ENCODE results near the gene GSC2. TPM values are rescaled to one million over a fixed set of nuclear protein-coding genes. Genes with fewer than 3 reads are reported as not detected.

The GSC2 gene
- total RNA-seq, 1 experiment from 2014 or later = not detected

GRCh38 chr22:19126309-19127273, 23.5 kb downstream of the GSC2 start:
- DNase-seq = no peak
- Histone ChIP-seq H3K27me3 (ENCODE audit: control insufficient read depth, insufficient read depth, low read length) (no peaks in the 10 kb centered on the region), H3K4me3 (ENCODE audit: insufficient read depth, low read depth, low read length) (no peak overlapping the region), H3K36me3 (replicated peaks; ENCODE audit: control insufficient read depth, insufficient read depth, low read length) (no peaks in the 10 kb centered on the region)

GRCh38 chr22:19125474-19126308, 24.4 kb downstream of the GSC2 start:
- Histone ChIP-seq H3K4me3 (ENCODE audit: insufficient read depth, low read depth, low read length) (no peak overlapping the region), H3K27me3 (ENCODE audit: control insufficient read depth, insufficient read depth, low read length) (no peaks in the 10 kb centered on the region), H3K36me3 (replicated peaks; ENCODE audit: control insufficient read depth, insufficient read depth, low read length) (no peaks in the 10 kb centered on the region)
- DNase-seq = no peak

- Histone ChIP-seq H3K36me3 (replicated peaks; ENCODE audit: control insufficient read depth, insufficient read depth, low read length) (no peaks in the 10 kb centered on the region), H3K4me3 (ENCODE audit: insufficient read depth, low read depth, low read length) (no peak overlapping the region), H3K27me3 (ENCODE audit: control insufficient read depth, insufficient read depth, low read length) (no peaks in the 10 kb centered on the region)
- no peak for DNase-seq
Observed at GRCh38 chr22:19125011-19125410, 25.1 kb downstream of the GSC2 start.

- no peak for DNase-seq
- Histone ChIP-seq H3K27me3 (ENCODE audit: control insufficient read depth, insufficient read depth, low read length) (no peaks in the 10 kb centered on the region), H3K36me3 (replicated peaks; ENCODE audit: control insufficient read depth, insufficient read depth, low read length) (no peaks in the 10 kb centered on the region), H3K4me3 (ENCODE audit: insufficient read depth, low read depth, low read length) (no peak overlapping the region)
Observed at GRCh38 chr22:19124377-19124776, 25.7 kb downstream of the GSC2 start.

- no peak overlapping the region for H3K4me3 ChIP-seq (ENCODE audit: insufficient read depth, low read depth, low read length)
- H3K27me3 ChIP-seq (ENCODE audit: control insufficient read depth, insufficient read depth, low read length) = no peaks in the 10 kb centered on the region
- H3K36me3 ChIP-seq (replicated peaks; ENCODE audit: control insufficient read depth, insufficient read depth, low read length) = no peaks in the 10 kb centered on the region
- no peak for DNase-seq
Observed at GRCh38 chr22:19123936-19124335, 26.2 kb downstream of the GSC2 start.

GRCh38 chr22:19122752-19123492, 27.2 kb downstream of the GSC2 start:
- H3K4me3 ChIP-seq (ENCODE audit: insufficient read depth, low read depth, low read length) = peak overlapping the region; percentile 67
- no peaks in the 10 kb centered on the region for H3K36me3 ChIP-seq (replicated peaks; ENCODE audit: control insufficient read depth, insufficient read depth, low read length)
- H3K27me3 ChIP-seq (ENCODE audit: control insufficient read depth, insufficient read depth, low read length) = no peaks in the 10 kb centered on the region
- DNase-seq = no peak

- Histone ChIP-seq H3K4me3 (ENCODE audit: insufficient read depth, low read depth, low read length) (peak within 1 kb of the TSS; percentile 97), H3K27me3 (ENCODE audit: control insufficient read depth, insufficient read depth, low read length) (no peaks in the 10 kb centered on the region), H3K36me3 (replicated peaks; ENCODE audit: control insufficient read depth, insufficient read depth, low read length) (no peaks in the 10 kb centered on the region)
- DNase-seq = peak; percentile 100
Observed at GRCh38 chr22:19122143-19122751, 27.8 kb downstream of the GSC2 start, which contains the start of gene DGCR2. DGCR2 (minus strand) TSS chr22:19122412; CDS start chr22:19122206, 206 bp downstream.

GRCh38 chr22:19121631-19122142, 28.4 kb downstream of the GSC2 start:
- peak; percentile 91 for DNase-seq
- H3K4me3 ChIP-seq (ENCODE audit: insufficient read depth, low read depth, low read length) = peak overlapping the region; percentile 97
- H3K27me3 ChIP-seq (ENCODE audit: control insufficient read depth, insufficient read depth, low read length) = no peaks in the 10 kb centered on the region
- H3K36me3 ChIP-seq (replicated peaks; ENCODE audit: control insufficient read depth, insufficient read depth, low read length) = no peaks in the 10 kb centered on the region

GRCh38 chr22:19120829-19121630, 29.1 kb downstream of the GSC2 start:
- DNase-seq = peak; percentile 78
- Histone ChIP-seq H3K36me3 (replicated peaks; ENCODE audit: control insufficient read depth, insufficient read depth, low read length) (no peaks in the 10 kb centered on the region), H3K4me3 (ENCODE audit: insufficient read depth, low read depth, low read length) (peak overlapping the region; percentile 97), H3K27me3 (ENCODE audit: control insufficient read depth, insufficient read depth, low read length) (no peaks in the 10 kb centered on the region)

- H3K36me3 ChIP-seq (replicated peaks; ENCODE audit: control insufficient read depth, insufficient read depth, low read length) = no peaks in the 10 kb centered on the region
- peak; percentile 31 for DNase-seq
- H3K27me3 ChIP-seq (ENCODE audit: control insufficient read depth, insufficient read depth, low read length) = no peaks in the 10 kb centered on the region
- no peak overlapping the region for H3K4me3 ChIP-seq (ENCODE audit: insufficient read depth, low read depth, low read length)
Observed at GRCh38 chr22:19119949-19120348, 30.1 kb downstream of the GSC2 start.

GRCh38 chr22:19118329-19118880, 31.7 kb downstream of the GSC2 start:
- Histone ChIP-seq H3K27me3 (ENCODE audit: control insufficient read depth, insufficient read depth, low read length) (no peaks in the 10 kb centered on the region), H3K4me3 (ENCODE audit: insufficient read depth, low read depth, low read length) (no peak overlapping the region), H3K36me3 (replicated peaks; ENCODE audit: control insufficient read depth, insufficient read depth, low read length) (no peaks in the 10 kb centered on the region)
- no peak for DNase-seq

GRCh38 chr22:19117111-19117512, 33.0 kb downstream of the GSC2 start:
- H3K36me3 ChIP-seq (replicated peaks; ENCODE audit: control insufficient read depth, insufficient read depth, low read length) = no peaks in the 10 kb centered on the region
- no peaks in the 10 kb centered on the region for H3K27me3 ChIP-seq (ENCODE audit: control insufficient read depth, insufficient read depth, low read length)
- H3K4me3 ChIP-seq (ENCODE audit: insufficient read depth, low read depth, low read length) = no peak overlapping the region
- peak; percentile 19 for DNase-seq

- no peaks in the 10 kb centered on the region for H3K27me3 ChIP-seq (ENCODE audit: control insufficient read depth, insufficient read depth, low read length)
- peak; percentile 53 for DNase-seq
- no peaks in the 10 kb centered on the region for H3K36me3 ChIP-seq (replicated peaks; ENCODE audit: control insufficient read depth, insufficient read depth, low read length)
- no peak overlapping the region for H3K4me3 ChIP-seq (ENCODE audit: insufficient read depth, low read depth, low read length)
Observed at GRCh38 chr22:19115628-19116027, 34.5 kb downstream of the GSC2 start.
